Measurements from ENCODE around the gene TCOF1.

- TF ChIP-seq CTCF (IDR thresholded peaks at IDR 0.05; ENCODE audit: insufficient read depth, low read depth, low read length) = no peak
- no peak for TF ChIP-seq EZH2 (IDR thresholded peaks at IDR 0.05; ENCODE audit: insufficient read depth, low read length)
Observed at GRCh38 chr5:150443242-150444075, 86.0 kb downstream of the TCOF1 start.
